GM23338 (cell line): ENCODE results near the gene NLRX1.

Source experiments
- CREB1 ChIP-seq: fragments of 250-450 bp; sonication (Bioruptor Pico); IDR thresholded peaks from 2 replicates; pipeline ENCODE4 v1.5.0; 2020; ENCODE audit warnings: low read depth, mild to moderate bottlenecking, moderate library complexity
- EZH2 ChIP-seq: fragments of 200-600 bp; sonication (generic); IDR thresholded peaks from one replicate; pipeline ENCODE4 v1.8.0; 2017; ENCODE audit warnings: antibody characterized with exemption, mild to moderate bottlenecking, low read depth; ENCODE audit not compliant: unreplicated experiment
- EZH2phosphoT487 ChIP-seq: fragments of 200-600 bp; sonication (generic); IDR thresholded peaks from one replicate; pipeline ENCODE4 v1.8.1; 2018; ENCODE audit warnings: antibody characterized with exemption; ENCODE audit not compliant: unreplicated experiment
- JUNB ChIP-seq: IDR thresholded peaks from one replicate; pipeline ENCODE4 v1.6.1; 2016; ENCODE audit warnings: antibody characterized with exemption; ENCODE audit not compliant: unreplicated experiment
- NANOG ChIP-seq: IDR thresholded peaks from 2 replicates; pipeline ENCODE4 v1.6.1; 2016; ENCODE audit warnings: antibody characterized with exemption, borderline replicate concordance
- POLR2AphosphoS5 ChIP-seq: IDR thresholded peaks from 2 replicates; pipeline ENCODE4 v1.6.1; 2016; ENCODE audit warnings: antibody characterized with exemption, low read depth
- ZNF114 ChIP-seq: fragments of 250-450 bp; sonication (Bioruptor Pico); IDR thresholded peaks from 2 replicates; pipeline ENCODE4 v1.5.0; 2020; ENCODE audit warnings: mild to moderate bottlenecking, moderate library complexity
- ZNF331 ChIP-seq: fragments of 250-450 bp; sonication (Bioruptor Pico); IDR thresholded peaks from 2 replicates; pipeline ENCODE4 v1.5.0; 2020; ENCODE audit warnings: low read depth, mild to moderate bottlenecking, moderate library complexity
- TF ChIP-seq, protein P1 (sequence below), 2 experiments: fragments of 200-600 bp in 1 of 2; sonication (generic) in 1 of 2; conservative IDR thresholded peaks; 2 replicates each; pipeline versions ENCODE4 v1.5.1 to v1.6.1; 2016 to 2017; ENCODE audit warnings: antibody characterized with exemption in 2 of 2, low read depth in 2 of 2, mild to moderate bottlenecking in 2 of 2, moderate library complexity in 1 of 2
- TF ChIP-seq, protein P2 (sequence below): fragments of 250-450 bp; sonication (Bioruptor Pico); IDR thresholded peaks from 2 replicates; pipeline ENCODE4 v1.5.0; 2020; ENCODE audit warnings: mild to moderate bottlenecking, moderate library complexity
- TF ChIP-seq, protein P3 (sequence below): IDR thresholded peaks from one replicate; pipeline ENCODE4 v1.6.1; 2018; ENCODE audit warnings: antibody characterized with exemption; ENCODE audit not compliant: unreplicated experiment
- TF ChIP-seq, protein P4 (sequence below): IDR thresholded peaks from 2 replicates; pipeline ENCODE4 v1.6.1; 2016; ENCODE audit warnings: antibody characterized with exemption

DNA sequence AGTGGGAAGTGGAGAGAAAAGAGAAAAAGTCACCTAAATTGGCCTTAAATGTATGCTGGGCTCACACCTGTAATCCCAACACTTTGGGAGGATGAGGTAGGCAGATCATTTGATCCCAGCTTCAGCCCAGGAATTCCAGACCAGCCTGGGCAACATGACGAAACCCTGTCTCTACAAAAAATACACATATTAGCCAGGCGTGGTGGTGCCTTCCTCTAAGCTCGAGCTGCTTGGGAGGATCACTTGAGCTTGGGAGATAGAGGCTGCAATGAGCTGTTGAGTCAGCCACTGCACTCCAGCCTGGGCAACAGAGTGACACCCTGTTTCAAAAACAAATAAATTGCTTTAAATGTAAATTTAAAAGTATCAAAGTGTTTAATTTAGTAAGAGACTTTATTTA is 41.5 kb downstream of the NLRX1 start:
- TF ChIP-seq EZH2 = no peak
- TF ChIP-seq ZNF114 (CRISPR knock-in tag) = no peak
- TF ChIP-seq, protein P1, sequence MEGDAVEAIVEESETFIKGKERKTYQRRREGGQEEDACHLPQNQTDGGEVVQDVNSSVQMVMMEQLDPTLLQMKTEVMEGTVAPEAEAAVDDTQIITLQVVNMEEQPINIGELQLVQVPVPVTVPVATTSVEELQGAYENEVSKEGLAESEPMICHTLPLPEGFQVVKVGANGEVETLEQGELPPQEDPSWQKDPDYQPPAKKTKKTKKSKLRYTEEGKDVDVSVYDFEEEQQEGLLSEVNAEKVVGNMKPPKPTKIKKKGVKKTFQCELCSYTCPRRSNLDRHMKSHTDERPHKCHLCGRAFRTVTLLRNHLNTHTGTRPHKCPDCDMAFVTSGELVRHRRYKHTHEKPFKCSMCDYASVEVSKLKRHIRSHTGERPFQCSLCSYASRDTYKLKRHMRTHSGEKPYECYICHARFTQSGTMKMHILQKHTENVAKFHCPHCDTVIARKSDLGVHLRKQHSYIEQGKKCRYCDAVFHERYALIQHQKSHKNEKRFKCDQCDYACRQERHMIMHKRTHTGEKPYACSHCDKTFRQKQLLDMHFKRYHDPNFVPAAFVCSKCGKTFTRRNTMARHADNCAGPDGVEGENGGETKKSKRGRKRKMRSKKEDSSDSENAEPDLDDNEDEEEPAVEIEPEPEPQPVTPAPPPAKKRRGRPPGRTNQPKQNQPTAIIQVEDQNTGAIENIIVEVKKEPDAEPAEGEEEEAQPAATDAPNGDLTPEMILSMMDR (conservative IDR thresholded peaks at IDR 0.05; ENCODE audit: low read depth in 2 of 2) = no peak
- no peak for TF ChIP-seq ZNF331 (CRISPR knock-in tag)
- TF ChIP-seq EZH2phosphoT487 = no peak
- no peak for TF ChIP-seq POLR2AphosphoS5
- TF ChIP-seq, protein P2, sequence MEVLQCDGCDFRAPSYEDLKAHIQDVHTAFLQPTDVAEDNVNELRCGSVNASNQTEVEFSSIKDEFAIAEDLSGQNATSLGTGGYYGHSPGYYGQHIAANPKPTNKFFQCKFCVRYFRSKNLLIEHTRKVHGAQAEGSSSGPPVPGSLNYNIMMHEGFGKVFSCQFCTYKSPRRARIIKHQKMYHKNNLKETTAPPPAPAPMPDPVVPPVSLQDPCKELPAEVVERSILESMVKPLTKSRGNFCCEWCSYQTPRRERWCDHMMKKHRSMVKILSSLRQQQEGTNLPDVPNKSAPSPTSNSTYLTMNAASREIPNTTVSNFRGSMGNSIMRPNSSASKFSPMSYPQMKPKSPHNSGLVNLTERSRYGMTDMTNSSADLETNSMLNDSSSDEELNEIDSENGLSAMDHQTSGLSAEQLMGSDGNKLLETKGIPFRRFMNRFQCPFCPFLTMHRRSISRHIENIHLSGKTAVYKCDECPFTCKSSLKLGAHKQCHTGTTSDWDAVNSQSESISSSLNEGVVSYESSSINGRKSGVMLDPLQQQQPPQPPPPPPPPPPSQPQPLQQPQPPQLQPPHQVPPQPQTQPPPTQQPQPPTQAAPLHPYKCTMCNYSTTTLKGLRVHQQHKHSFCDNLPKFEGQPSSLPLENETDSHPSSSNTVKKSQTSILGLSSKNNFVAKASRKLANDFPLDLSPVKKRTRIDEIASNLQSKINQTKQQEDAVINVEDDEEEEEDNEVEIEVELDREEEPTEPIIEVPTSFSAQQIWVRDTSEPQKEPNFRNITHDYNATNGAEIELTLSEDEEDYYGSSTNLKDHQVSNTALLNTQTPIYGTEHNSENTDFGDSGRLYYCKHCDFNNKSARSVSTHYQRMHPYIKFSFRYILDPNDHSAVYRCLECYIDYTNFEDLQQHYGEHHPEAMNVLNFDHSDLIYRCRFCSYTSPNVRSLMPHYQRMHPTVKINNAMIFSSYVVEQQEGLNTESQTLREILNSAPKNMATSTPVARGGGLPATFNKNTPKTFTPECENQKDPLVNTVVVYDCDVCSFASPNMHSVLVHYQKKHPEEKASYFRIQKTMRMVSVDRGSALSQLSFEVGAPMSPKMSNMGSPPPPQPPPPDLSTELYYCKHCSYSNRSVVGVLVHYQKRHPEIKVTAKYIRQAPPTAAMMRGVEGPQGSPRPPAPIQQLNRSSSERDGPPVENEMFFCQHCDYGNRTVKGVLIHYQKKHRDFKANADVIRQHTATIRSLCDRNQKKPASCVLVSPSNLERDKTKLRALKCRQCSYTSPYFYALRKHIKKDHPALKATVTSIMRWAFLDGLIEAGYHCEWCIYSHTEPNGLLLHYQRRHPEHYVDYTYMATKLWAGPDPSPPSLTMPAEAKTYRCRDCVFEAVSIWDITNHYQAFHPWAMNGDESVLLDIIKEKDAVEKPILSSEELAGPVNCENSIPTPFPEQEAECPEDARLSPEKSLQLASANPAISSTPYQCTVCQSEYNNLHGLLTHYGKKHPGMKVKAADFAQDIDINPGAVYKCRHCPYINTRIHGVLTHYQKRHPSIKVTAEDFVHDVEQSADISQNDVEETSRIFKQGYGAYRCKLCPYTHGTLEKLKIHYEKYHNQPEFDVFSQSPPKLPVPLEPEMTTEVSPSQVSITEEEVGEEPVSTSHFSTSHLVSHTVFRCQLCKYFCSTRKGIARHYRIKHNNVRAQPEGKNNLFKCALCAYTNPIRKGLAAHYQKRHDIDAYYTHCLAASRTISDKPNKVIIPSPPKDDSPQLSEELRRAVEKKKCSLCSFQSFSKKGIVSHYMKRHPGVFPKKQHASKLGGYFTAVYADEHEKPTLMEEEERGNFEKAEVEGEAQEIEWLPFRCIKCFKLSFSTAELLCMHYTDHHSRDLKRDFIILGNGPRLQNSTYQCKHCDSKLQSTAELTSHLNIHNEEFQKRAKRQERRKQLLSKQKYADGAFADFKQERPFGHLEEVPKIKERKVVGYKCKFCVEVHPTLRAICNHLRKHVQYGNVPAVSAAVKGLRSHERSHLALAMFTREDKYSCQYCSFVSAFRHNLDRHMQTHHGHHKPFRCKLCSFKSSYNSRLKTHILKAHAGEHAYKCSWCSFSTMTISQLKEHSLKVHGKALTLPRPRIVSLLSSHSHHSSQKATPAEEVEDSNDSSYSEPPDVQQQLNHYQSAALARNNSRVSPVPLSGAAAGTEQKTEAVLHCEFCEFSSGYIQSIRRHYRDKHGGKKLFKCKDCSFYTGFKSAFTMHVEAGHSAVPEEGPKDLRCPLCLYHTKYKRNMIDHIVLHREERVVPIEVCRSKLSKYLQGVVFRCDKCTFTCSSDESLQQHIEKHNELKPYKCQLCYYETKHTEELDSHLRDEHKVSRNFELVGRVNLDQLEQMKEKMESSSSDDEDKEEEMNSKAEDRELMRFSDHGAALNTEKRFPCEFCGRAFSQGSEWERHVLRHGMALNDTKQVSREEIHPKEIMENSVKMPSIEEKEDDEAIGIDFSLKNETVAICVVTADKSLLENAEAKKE = no peak
- TF ChIP-seq, protein P3, sequence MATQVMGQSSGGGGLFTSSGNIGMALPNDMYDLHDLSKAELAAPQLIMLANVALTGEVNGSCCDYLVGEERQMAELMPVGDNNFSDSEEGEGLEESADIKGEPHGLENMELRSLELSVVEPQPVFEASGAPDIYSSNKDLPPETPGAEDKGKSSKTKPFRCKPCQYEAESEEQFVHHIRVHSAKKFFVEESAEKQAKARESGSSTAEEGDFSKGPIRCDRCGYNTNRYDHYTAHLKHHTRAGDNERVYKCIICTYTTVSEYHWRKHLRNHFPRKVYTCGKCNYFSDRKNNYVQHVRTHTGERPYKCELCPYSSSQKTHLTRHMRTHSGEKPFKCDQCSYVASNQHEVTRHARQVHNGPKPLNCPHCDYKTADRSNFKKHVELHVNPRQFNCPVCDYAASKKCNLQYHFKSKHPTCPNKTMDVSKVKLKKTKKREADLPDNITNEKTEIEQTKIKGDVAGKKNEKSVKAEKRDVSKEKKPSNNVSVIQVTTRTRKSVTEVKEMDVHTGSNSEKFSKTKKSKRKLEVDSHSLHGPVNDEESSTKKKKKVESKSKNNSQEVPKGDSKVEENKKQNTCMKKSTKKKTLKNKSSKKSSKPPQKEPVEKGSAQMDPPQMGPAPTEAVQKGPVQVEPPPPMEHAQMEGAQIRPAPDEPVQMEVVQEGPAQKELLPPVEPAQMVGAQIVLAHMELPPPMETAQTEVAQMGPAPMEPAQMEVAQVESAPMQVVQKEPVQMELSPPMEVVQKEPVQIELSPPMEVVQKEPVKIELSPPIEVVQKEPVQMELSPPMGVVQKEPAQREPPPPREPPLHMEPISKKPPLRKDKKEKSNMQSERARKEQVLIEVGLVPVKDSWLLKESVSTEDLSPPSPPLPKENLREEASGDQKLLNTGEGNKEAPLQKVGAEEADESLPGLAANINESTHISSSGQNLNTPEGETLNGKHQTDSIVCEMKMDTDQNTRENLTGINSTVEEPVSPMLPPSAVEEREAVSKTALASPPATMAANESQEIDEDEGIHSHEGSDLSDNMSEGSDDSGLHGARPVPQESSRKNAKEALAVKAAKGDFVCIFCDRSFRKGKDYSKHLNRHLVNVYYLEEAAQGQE = no peak
- TF ChIP-seq, protein P4, sequence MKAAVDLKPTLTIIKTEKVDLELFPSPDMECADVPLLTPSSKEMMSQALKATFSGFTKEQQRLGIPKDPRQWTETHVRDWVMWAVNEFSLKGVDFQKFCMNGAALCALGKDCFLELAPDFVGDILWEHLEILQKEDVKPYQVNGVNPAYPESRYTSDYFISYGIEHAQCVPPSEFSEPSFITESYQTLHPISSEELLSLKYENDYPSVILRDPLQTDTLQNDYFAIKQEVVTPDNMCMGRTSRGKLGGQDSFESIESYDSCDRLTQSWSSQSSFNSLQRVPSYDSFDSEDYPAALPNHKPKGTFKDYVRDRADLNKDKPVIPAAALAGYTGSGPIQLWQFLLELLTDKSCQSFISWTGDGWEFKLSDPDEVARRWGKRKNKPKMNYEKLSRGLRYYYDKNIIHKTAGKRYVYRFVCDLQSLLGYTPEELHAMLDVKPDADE = no peak
- no peak for TF ChIP-seq NANOG
- no peak for TF ChIP-seq CREB1
- TF ChIP-seq JUNB = no peak
